A673 (cell line): ENCODE measurements around the gene ARHGAP26. TPM values are rescaled to one million over a fixed set of nuclear protein-coding genes. Genes with fewer than 3 reads are reported as not detected.

Experiments
- BruUV-seq: library from RNA; stranded (reverse); fragments of 400-500 nt; replicated peaks from 2 replicates; lab custom pipeline; 2021; lab: Mats Ljungman, UMichigan
- CTCF ChIA-PET: fragments of 300-600 bp; sonication (Branson Sonifier 250); formaldehyde crosslinking; loops from one replicate; lab custom pipeline; 2022; ENCODE audit warnings: antibody characterized with exemption; lab: Charles Lee
- POLR2A ChIA-PET: fragments of 300-600 bp; sonication (Branson Sonifier 250); formaldehyde crosslinking; loops from one replicate; lab custom pipeline; 2022; ENCODE audit warnings: antibody characterized with exemption; ENCODE audit not compliant: low non-redundant PET; lab: Charles Lee
- DNase-seq: peaks from one replicate; pipeline ENCODE4 v3.0.0-alpha.2; 2015; ENCODE audit warnings: low spot score
- H3K27ac ChIP-seq: fragments of 200-600 bp; sonication (generic); 2 replicates; pipeline ENCODE4 v1.5.1; 2016; ENCODE audit warnings: mixed run types, low read depth, mild to moderate bottlenecking, mixed read lengths, antibody characterized with exemption, low read length; ENCODE audit not compliant: poor library complexity, severe bottlenecking
- H3K27me3 ChIP-seq: fragments of 200-600 bp; sonication (generic); replicated peaks from 2 replicates; pipeline ENCODE4 v1.6.1; 2017; ENCODE audit warnings: mixed run types, low read depth, mild to moderate bottlenecking, mixed read lengths, antibody characterized with exemption, low read length; ENCODE audit not compliant: insufficient read depth, poor library complexity
- H3K36me3 ChIP-seq: fragments of 200-600 bp; sonication (generic); 2 replicates; pipeline ENCODE4 v1.6.1; 2016; ENCODE audit warnings: mixed run types, mild to moderate bottlenecking, mixed read lengths, antibody characterized with exemption, low read length; ENCODE audit not compliant: insufficient read depth, poor library complexity, severe bottlenecking
- H3K4me1 ChIP-seq: fragments of 200-600 bp; sonication (generic); 2 replicates; pipeline ENCODE4 v1.6.1; 2017; ENCODE audit warnings: mixed run types, mild to moderate bottlenecking, mixed read lengths, antibody characterized with exemption, low read length; ENCODE audit not compliant: insufficient read depth, poor library complexity, severe bottlenecking
- H3K4me3 ChIP-seq: fragments of 200-600 bp; sonication (generic); 2 replicates; pipeline ENCODE4 v1.5.1; 2016; ENCODE audit warnings: low read depth, mixed run types, mild to moderate bottlenecking, mixed read lengths, low read length; ENCODE audit not compliant: poor library complexity, severe bottlenecking
- H3K9me3 ChIP-seq: fragments of 200-600 bp; sonication (generic); 2 replicates; pipeline ENCODE4 v1.6.1; 2016; ENCODE audit warnings: mixed run types, low read depth, mild to moderate bottlenecking, mixed read lengths, antibody characterized with exemption, low read length; ENCODE audit not compliant: poor library complexity, severe bottlenecking
- EZH2 ChIP-seq: fragments of 200-600 bp; sonication (generic); IDR thresholded peaks from 2 replicates; pipeline ENCODE4 v1.6.1; 2017; ENCODE audit warnings: borderline replicate concordance, low read depth, mild to moderate bottlenecking, mixed read lengths, antibody characterized with exemption, low read length; ENCODE audit not compliant: poor library complexity, severe bottlenecking
- intact Hi-C: fragments of 100-400 bp; cut with micrococcal nuclease; formaldehyde crosslinking; loops from one replicate; pipeline ENCODE4 v1.10.0; 2022; ENCODE audit not compliant: unreplicated experiment
- total RNA-seq: library from RNA; stranded (reverse); gene quantifications from 2 replicates; pipeline ENCODE4 v1.2.3, GENCODE V29; 2021
- TF ChIP-seq, protein P1 (sequence below): fragments of 300-800, 200-600 bp; sonication (generic); conservative IDR thresholded peaks from 2 replicates; pipeline ENCODE4 v1.5.1; 2017; ENCODE audit warnings: low read depth, mild to moderate bottlenecking, antibody characterized with exemption, low read length, moderate library complexity, mixed read lengths

Gene ARHGAP26
- total RNA-seq, 1 experiment from 2014 or later: 25.5 TPM

DNA sequence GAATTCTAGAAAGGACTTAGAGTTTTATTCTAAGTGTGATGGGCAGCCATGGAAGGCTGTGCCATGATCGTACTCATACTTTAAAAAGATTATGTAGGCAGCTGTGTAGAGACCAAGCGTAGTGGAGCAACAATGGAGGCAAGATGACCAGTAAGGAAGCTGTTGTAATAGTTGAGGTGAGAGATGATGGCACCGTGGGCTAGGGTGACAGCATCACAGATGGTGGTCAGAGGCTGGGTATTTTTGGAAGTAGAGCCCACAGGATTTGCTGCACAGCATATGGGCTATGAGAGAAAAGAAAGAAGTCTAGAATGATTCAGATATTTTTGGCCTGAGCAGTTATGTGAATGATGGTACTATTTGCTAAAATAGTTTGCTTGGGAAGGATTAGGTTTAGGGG lies 7.7 kb downstream of the ARHGAP26 start:
- peaks cover 37% of the 10 kb centered on the region for H3K4me1 ChIP-seq
- no peaks in the 10 kb centered on the region for H3K27me3 ChIP-seq
- no peak overlapping the region for H3K27ac ChIP-seq
- H3K4me3 ChIP-seq: no peak overlapping the region
- no TSS peak for BruUV-seq
- H3K36me3 ChIP-seq: no peaks in the 10 kb centered on the region
- ChIA-PET POLR2A (no interaction called here), CTCF (no interaction called here)
- no peak for DNase-seq
- intact Hi-C loops: no loop called here
- H3K9me3 ChIP-seq: no peaks in the 10 kb centered on the region
- TF ChIP-seq, protein P1, sequence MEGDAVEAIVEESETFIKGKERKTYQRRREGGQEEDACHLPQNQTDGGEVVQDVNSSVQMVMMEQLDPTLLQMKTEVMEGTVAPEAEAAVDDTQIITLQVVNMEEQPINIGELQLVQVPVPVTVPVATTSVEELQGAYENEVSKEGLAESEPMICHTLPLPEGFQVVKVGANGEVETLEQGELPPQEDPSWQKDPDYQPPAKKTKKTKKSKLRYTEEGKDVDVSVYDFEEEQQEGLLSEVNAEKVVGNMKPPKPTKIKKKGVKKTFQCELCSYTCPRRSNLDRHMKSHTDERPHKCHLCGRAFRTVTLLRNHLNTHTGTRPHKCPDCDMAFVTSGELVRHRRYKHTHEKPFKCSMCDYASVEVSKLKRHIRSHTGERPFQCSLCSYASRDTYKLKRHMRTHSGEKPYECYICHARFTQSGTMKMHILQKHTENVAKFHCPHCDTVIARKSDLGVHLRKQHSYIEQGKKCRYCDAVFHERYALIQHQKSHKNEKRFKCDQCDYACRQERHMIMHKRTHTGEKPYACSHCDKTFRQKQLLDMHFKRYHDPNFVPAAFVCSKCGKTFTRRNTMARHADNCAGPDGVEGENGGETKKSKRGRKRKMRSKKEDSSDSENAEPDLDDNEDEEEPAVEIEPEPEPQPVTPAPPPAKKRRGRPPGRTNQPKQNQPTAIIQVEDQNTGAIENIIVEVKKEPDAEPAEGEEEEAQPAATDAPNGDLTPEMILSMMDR: no peak
- no peak for TF ChIP-seq EZH2

DNA sequence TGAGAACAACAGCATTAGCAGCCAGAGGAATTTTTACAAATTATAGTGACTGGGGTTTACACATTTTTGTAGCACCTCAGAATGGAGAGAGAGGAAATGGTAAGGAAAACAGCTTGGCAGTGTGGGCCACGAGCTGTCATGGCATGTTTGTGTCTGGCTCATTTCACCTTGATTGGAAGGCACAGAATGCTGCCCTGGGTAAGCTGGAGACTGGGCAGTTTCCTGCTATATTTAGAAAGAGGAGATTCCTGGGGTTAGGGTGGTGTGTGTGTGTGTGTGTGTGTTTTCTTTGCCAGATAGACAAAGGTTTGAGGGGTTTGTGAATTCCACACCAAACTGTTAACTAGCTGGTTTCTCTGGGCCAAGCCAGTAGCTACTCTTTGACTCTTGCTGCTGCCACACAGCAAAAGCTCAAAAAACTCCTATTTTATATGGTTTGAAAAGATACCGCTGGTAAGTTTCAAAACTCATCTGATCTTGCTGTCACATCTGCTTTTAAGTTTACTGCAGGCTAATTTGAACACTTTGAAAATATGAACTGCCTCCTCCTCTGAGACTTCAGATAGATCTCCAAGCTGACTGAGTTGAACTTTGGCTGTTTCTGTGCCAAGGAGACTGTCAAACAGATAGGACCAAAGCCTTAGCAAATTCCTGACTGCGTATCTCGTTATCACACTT lies 9.1 kb downstream of the ARHGAP26 start:
- Histone ChIP-seq H3K4me3 (no peak overlapping the region), H3K4me1 (peaks cover 51% of the 10 kb centered on the region), H3K27me3 (no peaks in the 10 kb centered on the region), H3K36me3 (no peaks in the 10 kb centered on the region), H3K9me3 (no peaks in the 10 kb centered on the region), H3K27ac (peak overlapping the region; percentile 42)
- no peak for DNase-seq
- ChIA-PET POLR2A (interaction anchor here (0.6 kb wide), 1 partner anchor 9 kb away, joined by 4 read pairs; no protein-coding TSS in a partner anchor), CTCF (no interaction called here)
- no peak for TF ChIP-seq EZH2
- TF ChIP-seq, protein P1: no peak
- intact Hi-C loops: no loop called here
- no TSS peak for BruUV-seq

DNA sequence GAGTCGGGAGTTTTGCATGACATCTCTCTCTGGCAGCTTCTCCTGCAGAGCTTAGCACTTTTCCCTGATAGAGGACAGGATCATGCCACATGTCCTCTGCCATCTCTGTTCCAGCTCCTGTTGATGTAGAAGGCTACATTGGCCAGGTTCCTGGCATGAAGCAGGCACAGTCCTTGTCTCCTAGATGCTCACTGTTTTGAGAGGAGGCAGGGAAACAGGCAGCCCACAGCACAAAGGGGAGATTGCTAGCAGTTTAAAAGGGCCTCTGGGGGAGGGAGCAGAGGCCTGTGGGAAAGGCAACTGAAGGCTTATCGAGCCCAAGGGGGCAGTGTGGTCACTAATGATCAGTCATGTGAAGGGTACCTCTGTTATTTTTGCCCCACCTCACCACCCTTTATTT lies 10.7 kb downstream of the ARHGAP26 start:
- CTCF ChIA-PET: no interaction called here
- Histone ChIP-seq H3K27me3 (no peaks in the 10 kb centered on the region), H3K4me1 (peaks cover 55% of the 10 kb centered on the region), H3K27ac (no peak overlapping the region), H3K36me3 (no peaks in the 10 kb centered on the region), H3K9me3 (no peaks in the 10 kb centered on the region), H3K4me3 (no peak overlapping the region)
- DNase-seq: no peak
- BruUV-seq: no TSS peak
- POLR2A ChIA-PET: no interaction called here
- TF ChIP-seq, protein P1: 0 out of 2 replicates have a peak, but pooled peaks have one; percentile 12
- no peak for TF ChIP-seq EZH2
- intact Hi-C loops: no loop called here
